ENCODE data around the gene GSTK1.
A peak's percentile ranks its signal among the peaks of the same experiment; 100 is the strongest.

Gene GSTK1

GRCh38 chr7:143238289-143238980 is 24.8 kb upstream of the GSTK1 start:
- no peak for TF ChIP-seq CTCF (IDR thresholded peaks at IDR 0.05; ENCODE audit: insufficient read depth, low read depth, low read length, missing control alignments)
- no peak for DNase-seq (ENCODE audit: low read depth)
- H3K4me3 ChIP-seq (ENCODE audit: low read length), result no peak overlapping the region

GRCh38 chr7:143239813-143240212 is 23.4 kb upstream of the GSTK1 start:
- no peak overlapping the region for H3K4me3 ChIP-seq (ENCODE audit: low read length)
- TF ChIP-seq CTCF (IDR thresholded peaks at IDR 0.05; ENCODE audit: insufficient read depth, low read depth, low read length, missing control alignments), result no peak
- DNase-seq (ENCODE audit: low read depth), result peak; percentile 40

GRCh38 chr7:143240291-143241168 is 22.7 kb upstream of the GSTK1 start:
- peak; percentile 97 for TF ChIP-seq CTCF (IDR thresholded peaks at IDR 0.05; ENCODE audit: insufficient read depth, low read depth, low read length, missing control alignments)
- peak; percentile 85 for DNase-seq (ENCODE audit: low read depth)
- H3K4me3 ChIP-seq (ENCODE audit: low read length), result no peak overlapping the region

- TF ChIP-seq CTCF (IDR thresholded peaks at IDR 0.05; ENCODE audit: insufficient read depth, low read depth, low read length, missing control alignments), result no peak
- no peak for DNase-seq (ENCODE audit: low read depth)
- no peak overlapping the region for H3K4me3 ChIP-seq (ENCODE audit: low read length)
These were observed 20.9 kb upstream of the GSTK1 start for GRCh38 chr7:143242306-143242705.

- no peak overlapping the region for H3K4me3 ChIP-seq (ENCODE audit: low read length)
- no peak for TF ChIP-seq CTCF (IDR thresholded peaks at IDR 0.05; ENCODE audit: insufficient read depth, low read depth, low read length, missing control alignments)
- DNase-seq (ENCODE audit: low read depth), result no peak
These were observed 20.1 kb upstream of the GSTK1 start for GRCh38 chr7:143243111-143243510.

GRCh38 chr7:143243614-143244013 is 19.6 kb upstream of the GSTK1 start:
- TF ChIP-seq CTCF (IDR thresholded peaks at IDR 0.05; ENCODE audit: insufficient read depth, low read depth, low read length, missing control alignments), result no peak
- H3K4me3 ChIP-seq (ENCODE audit: low read length), result no peak overlapping the region
- DNase-seq (ENCODE audit: low read depth), result no peak
